ENCODE results near the gene MAN2A2.

DNA sequence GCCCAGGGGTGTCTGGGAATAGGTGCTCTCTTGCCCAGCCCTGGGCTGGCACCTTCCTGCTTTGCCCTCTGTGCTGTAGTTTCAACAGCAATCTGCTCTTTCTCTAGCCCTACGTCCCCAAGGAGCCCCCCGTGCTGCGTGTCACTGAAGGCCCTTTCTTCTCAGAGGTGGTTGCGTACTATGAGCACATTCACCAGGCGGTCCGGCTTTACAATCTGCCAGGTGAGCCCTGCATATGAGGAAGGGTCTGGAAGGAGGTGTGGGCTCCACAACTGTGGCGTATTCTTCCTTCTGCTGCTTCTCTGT lies 9.6 kb downstream of the MAN2A2 start:
- TF ChIP-seq, protein P1, sequence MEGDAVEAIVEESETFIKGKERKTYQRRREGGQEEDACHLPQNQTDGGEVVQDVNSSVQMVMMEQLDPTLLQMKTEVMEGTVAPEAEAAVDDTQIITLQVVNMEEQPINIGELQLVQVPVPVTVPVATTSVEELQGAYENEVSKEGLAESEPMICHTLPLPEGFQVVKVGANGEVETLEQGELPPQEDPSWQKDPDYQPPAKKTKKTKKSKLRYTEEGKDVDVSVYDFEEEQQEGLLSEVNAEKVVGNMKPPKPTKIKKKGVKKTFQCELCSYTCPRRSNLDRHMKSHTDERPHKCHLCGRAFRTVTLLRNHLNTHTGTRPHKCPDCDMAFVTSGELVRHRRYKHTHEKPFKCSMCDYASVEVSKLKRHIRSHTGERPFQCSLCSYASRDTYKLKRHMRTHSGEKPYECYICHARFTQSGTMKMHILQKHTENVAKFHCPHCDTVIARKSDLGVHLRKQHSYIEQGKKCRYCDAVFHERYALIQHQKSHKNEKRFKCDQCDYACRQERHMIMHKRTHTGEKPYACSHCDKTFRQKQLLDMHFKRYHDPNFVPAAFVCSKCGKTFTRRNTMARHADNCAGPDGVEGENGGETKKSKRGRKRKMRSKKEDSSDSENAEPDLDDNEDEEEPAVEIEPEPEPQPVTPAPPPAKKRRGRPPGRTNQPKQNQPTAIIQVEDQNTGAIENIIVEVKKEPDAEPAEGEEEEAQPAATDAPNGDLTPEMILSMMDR (conservative IDR thresholded peaks at IDR 0.05; ENCODE audit: low read length) = no peak
- TF ChIP-seq EZH2phosphoT487 (IDR thresholded peaks at IDR 0.05; ENCODE audit: borderline replicate concordance, low read depth, low read length) = no peak

All from OCI-LY7 (cell line).